HepG2 (cell line): Measurements from ENCODE around the gene SAPCD1. TPM values are rescaled to one million over a fixed set of nuclear protein-coding genes. Genes with fewer than 3 reads are reported as not detected.

ENCODE experiments used
- CHD2 ChIP-seq: IDR thresholded peaks from 2 replicates; pipeline ENCODE4 v1.6.1; 2011; ENCODE audit warnings: low read depth, low read length, improper control_type of control experiment
- CREB1 ChIP-seq, 2 experiments: fragments of 450-650 bp in 1 of 2; IDR thresholded peaks; 2 replicates each; pipeline ENCODE4 v1.6.1; 2016 to 2017; ENCODE audit warnings: control low read depth in 1 of 2, mild to moderate bottlenecking in 1 of 2, missing compliant biosample characterization in 1 of 2, missing genetic modification characterization in 1 of 2
- HDAC1 ChIP-seq: sonication (generic); formaldehyde crosslinking; IDR thresholded peaks from 2 replicates; pipeline ENCODE4 v1.5.1; 2020; ENCODE audit warnings: mild to moderate bottlenecking, missing genetic modification reagents
- KAT8 ChIP-seq: IDR thresholded peaks from 2 replicates; pipeline ENCODE4 v1.6.1; 2016; ENCODE audit warnings: missing genetic modification reagents, missing compliant biosample characterization
- MAFF ChIP-seq: IDR thresholded peaks from 2 replicates; pipeline ENCODE4 v1.6.1; 2011; ENCODE audit warnings: low read depth, low read length, improper control_type of control experiment
- MAFK ChIP-seq, 2 experiments: IDR thresholded peaks in 1 of 2; conservative IDR thresholded peaks in 1 of 2; 2 replicates each; pipeline ENCODE4 v1.6.1; 2011; ENCODE audit warnings: improper control_type of control experiment in 2 of 2, low read length in 2 of 2
- MED1 ChIP-seq: sonication (generic); formaldehyde crosslinking; IDR thresholded peaks from 2 replicates; pipeline ENCODE4 v1.4.0; 2020; ENCODE audit warnings: missing genetic modification reagents
- MTA1 ChIP-seq: sonication (generic); formaldehyde crosslinking; IDR thresholded peaks from 2 replicates; pipeline ENCODE4 v1.4.0; 2020; ENCODE audit warnings: missing genetic modification reagents, mild to moderate bottlenecking, borderline replicate concordance
- NCOA1 ChIP-seq: sonication (generic); formaldehyde crosslinking; IDR thresholded peaks from 2 replicates; pipeline ENCODE4 v1.9.0; 2021; ENCODE audit warnings: missing genetic modification reagents
- NFKB2 ChIP-seq: sonication (generic); formaldehyde crosslinking; IDR thresholded peaks from 2 replicates; pipeline ENCODE4 v1.4.0; 2020; ENCODE audit warnings: missing genetic modification reagents, borderline replicate concordance
- PHF21A ChIP-seq: sonication (generic); formaldehyde crosslinking; IDR thresholded peaks from 2 replicates; pipeline ENCODE4 v1.5.0; 2020; ENCODE audit warnings: mild to moderate bottlenecking, missing genetic modification reagents
- RFX5 ChIP-seq: IDR thresholded peaks from 2 replicates; pipeline ENCODE4 v1.6.1; 2011; ENCODE audit warnings: low read depth, low read length, improper control_type of control experiment
- SNAPC2 ChIP-seq: sonication (generic); formaldehyde crosslinking; IDR thresholded peaks from 2 replicates; pipeline ENCODE4 v1.8.1; 2022; ENCODE audit warnings: mild to moderate bottlenecking, missing genetic modification reagents
- TBX2 ChIP-seq: sonication (generic); formaldehyde crosslinking; IDR thresholded peaks from 2 replicates; pipeline ENCODE4 v1.5.0; 2020; ENCODE audit warnings: missing genetic modification reagents, mild to moderate bottlenecking, borderline replicate concordance
- TOPORS ChIP-seq: sonication (generic); formaldehyde crosslinking; IDR thresholded peaks from 2 replicates; pipeline ENCODE4 v1.8.0; 2023; ENCODE audit warnings: mild to moderate bottlenecking, missing genetic modification reagents
- ZMYM4 ChIP-seq: sonication (generic); formaldehyde crosslinking; IDR thresholded peaks from 2 replicates; pipeline ENCODE4 v1.8.1; 2023; ENCODE audit warnings: mild to moderate bottlenecking, missing genetic modification reagents
- ZNF10 ChIP-seq: sonication (generic); formaldehyde crosslinking; IDR thresholded peaks from 2 replicates; pipeline ENCODE4 v1.4.0; 2020; ENCODE audit warnings: mild to moderate bottlenecking, low read depth, missing genetic modification reagents, borderline replicate concordance
- ZNF30 ChIP-seq: sonication (generic); formaldehyde crosslinking; IDR thresholded peaks from 2 replicates; pipeline ENCODE4 v1.5.0; 2020; ENCODE audit warnings: mild to moderate bottlenecking, missing genetic modification reagents
- ZNF430 ChIP-seq: sonication (generic); formaldehyde crosslinking; IDR thresholded peaks from 2 replicates; pipeline ENCODE4 v1.9.0; 2021; ENCODE audit warnings: mild to moderate bottlenecking, missing genetic modification reagents
- polyA plus RNA-seq, 8 experiments: library from polyadenylated mRNA; depleted of rRNA in 3 of 8; stranded (reverse) in 7 of 8; unstranded in 1 of 8; fragments of >200 nt; fragmentation: Illumina TruSeq in 4 of 8; extraction: Trizol in 4 of 8; gene quantifications; 2 replicates each; pipeline versions ENCODE4 v1.2.1 to v1.2.3, GENCODE V29; 2011 to 2016; ENCODE audit warnings: low read depth in 4 of 8, missing spikeins in 1 of 8, mixed read lengths in 1 of 8; ENCODE audit not compliant: insufficient read depth in 1 of 8
- total RNA-seq, 5 experiments: library from RNA; depleted of rRNA; stranded (reverse); fragments of >200 nt; fragmentation: Illumina TruSeq; extraction: Trizol; gene quantifications; 2 replicates each; pipeline ENCODE4 v1.2.3, GENCODE V29; 2016; ENCODE audit warnings: low read depth in 1 of 5
- TF ChIP-seq, protein P1 (sequence below): fragments of 450-650 bp; IDR thresholded peaks from 2 replicates; pipeline ENCODE4 v1.6.1; 2017; ENCODE audit warnings: mild to moderate bottlenecking
- TF ChIP-seq, protein P2 (sequence below): IDR thresholded peaks from 2 replicates; pipeline ENCODE4 v1.6.1; 2016; ENCODE audit warnings: missing biosample characterization, missing genetic modification reagents, low read depth
- TF ChIP-seq, protein P3 (sequence below): IDR thresholded peaks from 2 replicates; pipeline ENCODE4 v1.6.1; 2012; ENCODE audit warnings: low read depth, low read length, improper control_type of control experiment
- TF ChIP-seq, protein P4 (sequence below): sonication (generic); formaldehyde crosslinking; IDR thresholded peaks from 2 replicates; pipeline ENCODE4 v1.8.0; 2022; ENCODE audit warnings: mild to moderate bottlenecking, missing genetic modification reagents, moderate library complexity

SAPCD1 gene
- total and polyA plus RNA-seq, 2 of the 13 experiments (the other 11 are each of a cell fraction or from before 2014, with no cell fraction given), result 2.5 to 3.9 TPM

DNA sequence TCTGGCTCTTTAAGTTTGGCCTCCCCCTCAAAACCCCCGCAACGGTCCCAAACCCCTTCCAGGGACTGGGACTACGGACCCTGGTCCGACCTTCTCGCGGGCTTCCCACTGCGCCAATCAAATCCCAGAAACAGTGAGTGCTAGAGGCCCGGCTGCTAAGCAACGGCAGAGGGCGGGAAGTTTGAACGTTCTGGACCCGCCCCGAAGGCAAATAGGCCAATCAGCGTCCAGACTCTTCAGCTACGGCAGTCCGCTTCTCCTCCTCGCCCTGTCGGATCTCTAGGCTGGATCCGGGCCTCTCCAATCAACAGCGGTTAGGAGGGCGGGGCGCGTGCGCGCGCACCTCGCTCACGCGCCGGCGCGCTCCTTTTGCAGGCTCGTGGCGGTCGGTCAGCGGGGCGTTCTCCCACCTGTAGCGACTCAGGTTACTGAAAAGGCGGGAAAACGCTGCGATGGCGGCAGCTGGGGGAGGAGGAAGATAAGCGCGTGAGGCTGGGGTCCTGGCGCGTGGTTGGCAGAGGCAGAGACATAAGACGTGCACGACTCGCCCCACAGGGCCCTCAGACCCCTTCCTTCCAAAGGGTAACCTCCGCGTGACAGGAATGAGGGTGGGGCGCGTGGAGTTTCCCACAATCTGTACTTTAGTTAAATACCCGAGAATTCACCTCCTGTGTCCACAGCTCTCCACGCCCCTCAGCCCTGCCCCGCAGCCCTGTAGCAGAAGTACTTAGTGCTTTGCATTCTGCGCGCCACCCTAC, 22.6 kb upstream of the SAPCD1 start, which contains the start of gene MSH5 (continued):
- TF ChIP-seq ZNF10 (CRISPR knock-in tag) (no peak), MTA1 (CRISPR knock-in tag) (peak; percentile 90; the same call in 1 of the 2 replicates), CREB1 (IDR thresholded peaks at IDR 0.05) (peak; percentile 80), CREB1 (CRISPR knock-in tag; IDR thresholded peaks at IDR 0.05) (peak; percentile 89), MED1 (CRISPR knock-in tag) (peak; percentile 91), CHD2 (peak; percentile 92), ZMYM4 (CRISPR knock-in tag) (peak; percentile 96), RFX5 (peak; percentile 82), NFKB2 (CRISPR knock-in tag) (peak; percentile 98), ZNF430 (CRISPR knock-in tag) (peak; percentile 98; the same call in 1 of the 2 replicates), MAFF (no peak), ZNF30 (CRISPR knock-in tag) (peak; percentile 99), HDAC1 (CRISPR knock-in tag) (peak; percentile 94), TBX2 (CRISPR knock-in tag) (peak; percentile 96), NCOA1 (peak; percentile 98), MAFK (conservative IDR thresholded peaks at IDR 0.05 in 1 of 2, IDR thresholded peaks at IDR 0.05 in 1 of 2; ENCODE audit: low read length in 2 of 2) (no peak), PHF21A (CRISPR knock-in tag) (peak; percentile 96), TOPORS (peak; percentile 99), KAT8 (CRISPR knock-in tag) (peak; percentile 74; the same call in 1 of the 2 replicates), SNAPC2 (CRISPR knock-in tag) (peak; percentile 98)
- TF ChIP-seq, protein P1, sequence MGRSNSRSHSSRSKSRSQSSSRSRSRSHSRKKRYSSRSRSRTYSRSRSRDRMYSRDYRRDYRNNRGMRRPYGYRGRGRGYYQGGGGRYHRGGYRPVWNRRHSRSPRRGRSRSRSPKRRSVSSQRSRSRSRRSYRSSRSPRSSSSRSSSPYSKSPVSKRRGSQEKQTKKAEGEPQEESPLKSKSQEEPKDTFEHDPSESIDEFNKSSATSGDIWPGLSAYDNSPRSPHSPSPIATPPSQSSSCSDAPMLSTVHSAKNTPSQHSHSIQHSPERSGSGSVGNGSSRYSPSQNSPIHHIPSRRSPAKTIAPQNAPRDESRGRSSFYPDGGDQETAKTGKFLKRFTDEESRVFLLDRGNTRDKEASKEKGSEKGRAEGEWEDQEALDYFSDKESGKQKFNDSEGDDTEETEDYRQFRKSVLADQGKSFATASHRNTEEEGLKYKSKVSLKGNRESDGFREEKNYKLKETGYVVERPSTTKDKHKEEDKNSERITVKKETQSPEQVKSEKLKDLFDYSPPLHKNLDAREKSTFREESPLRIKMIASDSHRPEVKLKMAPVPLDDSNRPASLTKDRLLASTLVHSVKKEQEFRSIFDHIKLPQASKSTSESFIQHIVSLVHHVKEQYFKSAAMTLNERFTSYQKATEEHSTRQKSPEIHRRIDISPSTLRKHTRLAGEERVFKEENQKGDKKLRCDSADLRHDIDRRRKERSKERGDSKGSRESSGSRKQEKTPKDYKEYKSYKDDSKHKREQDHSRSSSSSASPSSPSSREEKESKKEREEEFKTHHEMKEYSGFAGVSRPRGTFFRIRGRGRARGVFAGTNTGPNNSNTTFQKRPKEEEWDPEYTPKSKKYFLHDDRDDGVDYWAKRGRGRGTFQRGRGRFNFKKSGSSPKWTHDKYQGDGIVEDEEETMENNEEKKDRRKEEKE, result no peak
- TF ChIP-seq, protein P2, sequence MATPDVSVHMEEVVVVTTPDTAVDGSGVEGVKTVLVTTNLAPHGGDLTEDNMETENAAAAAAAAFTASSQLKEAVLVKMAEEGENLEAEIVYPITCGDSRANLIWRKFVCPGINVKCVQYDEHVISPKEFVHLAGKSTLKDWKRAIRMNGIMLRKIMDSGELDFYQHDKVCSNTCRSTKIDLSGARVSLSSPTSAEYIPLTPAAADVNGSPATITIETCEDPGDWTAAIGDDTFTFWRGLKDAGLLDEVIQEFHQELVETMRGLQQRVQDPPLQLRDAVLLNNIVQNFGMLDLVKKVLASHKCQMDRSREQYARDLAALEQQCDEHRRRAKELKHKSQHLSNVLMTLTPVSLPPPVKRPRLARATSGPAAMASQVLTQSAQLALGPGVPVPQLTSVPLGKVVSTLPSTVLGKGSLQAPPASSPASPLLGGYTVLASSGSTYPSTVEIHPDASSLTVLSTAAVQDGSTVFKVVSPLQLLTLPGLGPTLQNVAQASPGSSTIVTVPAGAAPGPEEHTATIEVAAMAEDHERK (CRISPR knock-in tag), result no peak
- TF ChIP-seq, protein P3, sequence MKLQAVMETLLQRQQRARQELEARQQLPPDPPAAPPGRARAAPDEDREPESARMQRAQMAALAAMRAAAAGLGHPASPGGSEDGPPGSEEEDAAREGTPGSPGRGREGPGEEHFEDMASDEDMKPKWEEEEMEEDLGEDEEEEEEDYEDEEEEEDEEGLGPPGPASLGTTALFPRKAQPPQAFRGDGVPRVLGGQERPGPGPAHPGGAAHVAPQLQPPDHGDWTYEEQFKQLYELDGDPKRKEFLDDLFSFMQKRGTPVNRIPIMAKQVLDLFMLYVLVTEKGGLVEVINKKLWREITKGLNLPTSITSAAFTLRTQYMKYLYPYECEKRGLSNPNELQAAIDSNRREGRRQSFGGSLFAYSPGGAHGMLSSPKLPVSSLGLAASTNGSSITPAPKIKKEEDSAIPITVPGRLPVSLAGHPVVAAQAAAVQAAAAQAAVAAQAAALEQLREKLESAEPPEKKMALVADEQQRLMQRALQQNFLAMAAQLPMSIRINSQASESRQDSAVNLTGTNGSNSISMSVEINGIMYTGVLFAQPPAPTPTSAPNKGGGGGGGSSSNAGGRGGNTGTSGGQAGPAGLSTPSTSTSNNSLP, result peak; percentile 19; the same call in 1 of the 2 replicates
- TF ChIP-seq, protein P4, sequence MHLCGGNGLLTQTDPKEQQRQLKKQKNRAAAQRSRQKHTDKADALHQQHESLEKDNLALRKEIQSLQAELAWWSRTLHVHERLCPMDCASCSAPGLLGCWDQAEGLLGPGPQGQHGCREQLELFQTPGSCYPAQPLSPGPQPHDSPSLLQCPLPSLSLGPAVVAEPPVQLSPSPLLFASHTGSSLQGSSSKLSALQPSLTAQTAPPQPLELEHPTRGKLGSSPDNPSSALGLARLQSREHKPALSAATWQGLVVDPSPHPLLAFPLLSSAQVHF, result peak; percentile 100
